GM12892 (cell line): Measurements from ENCODE around the gene PACS2.

Source experiments
- POLR2A ChIP-seq: IDR thresholded peaks from 2 replicates; pipeline ENCODE4 v1.6.1; 2011; ENCODE audit warnings: low read depth, low read length, control low read depth
- POLR2AphosphoS5 ChIP-seq: IDR thresholded peaks from 2 replicates; pipeline ENCODE4 v1.6.1; 2011; ENCODE audit warnings: low read depth, low read length, control low read depth
- TAF1 ChIP-seq: IDR thresholded peaks from 2 replicates; pipeline ENCODE4 v1.6.1; 2011; ENCODE audit warnings: low read depth, mild to moderate bottlenecking, control low read depth, low read length, borderline replicate concordance

- TF ChIP-seq POLR2A (no peak), POLR2AphosphoS5 (no peak), TAF1 (no peak)
Observed at GRCh38 chr14:105311838-105312237, 2.7 kb upstream of the PACS2 start.
